ENCODE results near the gene STARD13.

Gene STARD13

GRCh38 chr13:33245505-33246158 lies 39.9 kb downstream of the STARD13 start:
- TF ChIP-seq GATA2 (IDR thresholded peaks at IDR 0.05; ENCODE audit: low read depth, low read length) (peak; percentile 52; the same call in 1 of the 2 replicates), GATA3 (IDR thresholded peaks at IDR 0.05; ENCODE audit: low read depth, low read length) (0 out of 2 replicates have a peak, but pooled peaks have one; percentile 47)

GRCh38 chr13:33244907-33245287 lies 40.7 kb downstream of the STARD13 start:
- TF ChIP-seq GATA2 (IDR thresholded peaks at IDR 0.05; ENCODE audit: low read depth, low read length) (no peak), GATA3 (IDR thresholded peaks at IDR 0.05; ENCODE audit: low read depth, low read length) (no peak)

- TF ChIP-seq GATA3 (IDR thresholded peaks at IDR 0.05; ENCODE audit: low read depth, low read length) (no peak), GATA2 (IDR thresholded peaks at IDR 0.05; ENCODE audit: low read depth, low read length) (no peak)
Observed at GRCh38 chr13:33244210-33244906, 41.2 kb downstream of the STARD13 start.

GRCh38 chr13:33242984-33243617 lies 42.5 kb downstream of the STARD13 start:
- TF ChIP-seq GATA3 (IDR thresholded peaks at IDR 0.05; ENCODE audit: low read depth, low read length) (no peak), GATA2 (IDR thresholded peaks at IDR 0.05; ENCODE audit: low read depth, low read length) (no peak)

GRCh38 chr13:33236021-33236420 lies 49.5 kb downstream of the STARD13 start:
- TF ChIP-seq GATA3 (IDR thresholded peaks at IDR 0.05; ENCODE audit: low read depth, low read length) (no peak), GATA2 (IDR thresholded peaks at IDR 0.05; ENCODE audit: low read depth, low read length) (no peak)

- no peak for TF ChIP-seq GATA2 (IDR thresholded peaks at IDR 0.05; ENCODE audit: low read depth, low read length)
- no peak for TF ChIP-seq GATA3 (IDR thresholded peaks at IDR 0.05; ENCODE audit: low read depth, low read length)
Observed at GRCh38 chr13:33235564-33235963, 50.0 kb downstream of the STARD13 start.

- TF ChIP-seq GATA3 (IDR thresholded peaks at IDR 0.05; ENCODE audit: low read depth, low read length) (no peak), GATA2 (IDR thresholded peaks at IDR 0.05; ENCODE audit: low read depth, low read length) (no peak)
Observed at GRCh38 chr13:33235078-33235477, 50.5 kb downstream of the STARD13 start.

GRCh38 chr13:33233547-33233946 lies 52.0 kb downstream of the STARD13 start:
- TF ChIP-seq GATA3 (IDR thresholded peaks at IDR 0.05; ENCODE audit: low read depth, low read length) (no peak), GATA2 (IDR thresholded peaks at IDR 0.05; ENCODE audit: low read depth, low read length) (no peak)

GRCh38 chr13:33232883-33233282 lies 52.7 kb downstream of the STARD13 start:
- no peak for TF ChIP-seq GATA3 (IDR thresholded peaks at IDR 0.05; ENCODE audit: low read depth, low read length)
- TF ChIP-seq GATA2 (IDR thresholded peaks at IDR 0.05; ENCODE audit: low read depth, low read length) = no peak

- no peak for TF ChIP-seq GATA3 (IDR thresholded peaks at IDR 0.05; ENCODE audit: low read depth, low read length)
- TF ChIP-seq GATA2 (IDR thresholded peaks at IDR 0.05; ENCODE audit: low read depth, low read length) = no peak
Observed at GRCh38 chr13:33231339-33231738, 54.2 kb downstream of the STARD13 start.

- TF ChIP-seq GATA3 (IDR thresholded peaks at IDR 0.05; ENCODE audit: low read depth, low read length) (no peak), GATA2 (IDR thresholded peaks at IDR 0.05; ENCODE audit: low read depth, low read length) (no peak)
Observed at GRCh38 chr13:33230178-33230881, 55.2 kb downstream of the STARD13 start.

- TF ChIP-seq GATA2 (IDR thresholded peaks at IDR 0.05; ENCODE audit: low read depth, low read length) = no peak
- no peak for TF ChIP-seq GATA3 (IDR thresholded peaks at IDR 0.05; ENCODE audit: low read depth, low read length)
Observed at GRCh38 chr13:33229446-33230177, 55.9 kb downstream of the STARD13 start.

GRCh38 chr13:33228648-33229445 lies 56.7 kb downstream of the STARD13 start:
- TF ChIP-seq GATA2 (IDR thresholded peaks at IDR 0.05; ENCODE audit: low read depth, low read length) = no peak
- TF ChIP-seq GATA3 (IDR thresholded peaks at IDR 0.05; ENCODE audit: low read depth, low read length) = no peak
